ENCODE measurements around the gene CSMD2.

The CSMD2 gene

DNA sequence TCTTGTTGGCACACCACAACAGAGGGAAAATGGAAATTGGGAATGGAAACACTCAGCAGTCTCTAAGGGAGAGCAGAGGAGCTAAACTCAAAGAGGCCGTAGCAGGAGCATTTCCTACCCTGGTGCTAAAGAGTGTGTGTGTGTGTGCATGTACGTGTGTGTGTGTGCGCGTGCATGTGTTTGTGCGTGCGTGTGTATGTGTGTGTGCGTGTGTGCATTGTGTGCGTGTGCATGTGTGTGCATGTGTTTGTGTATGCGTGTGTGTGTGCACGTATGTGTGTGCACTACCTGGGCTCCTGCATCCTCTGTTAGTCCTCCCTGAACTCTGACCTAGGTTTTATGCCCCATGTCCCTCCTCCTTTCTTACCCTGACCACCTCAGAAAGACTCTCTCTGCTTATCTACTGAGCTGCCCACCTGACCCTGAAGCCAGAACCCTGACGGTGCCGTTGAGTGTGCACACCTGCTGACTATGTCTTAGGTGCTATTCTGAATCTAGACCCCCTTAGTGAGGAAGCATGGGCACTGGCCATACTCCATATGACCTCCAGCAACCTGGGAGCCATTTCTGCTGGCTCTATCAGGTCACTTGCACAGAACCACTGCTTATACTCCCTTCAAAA is 458.3 kb downstream of the CSMD2 start:
- DNase-seq = no peak

DNA sequence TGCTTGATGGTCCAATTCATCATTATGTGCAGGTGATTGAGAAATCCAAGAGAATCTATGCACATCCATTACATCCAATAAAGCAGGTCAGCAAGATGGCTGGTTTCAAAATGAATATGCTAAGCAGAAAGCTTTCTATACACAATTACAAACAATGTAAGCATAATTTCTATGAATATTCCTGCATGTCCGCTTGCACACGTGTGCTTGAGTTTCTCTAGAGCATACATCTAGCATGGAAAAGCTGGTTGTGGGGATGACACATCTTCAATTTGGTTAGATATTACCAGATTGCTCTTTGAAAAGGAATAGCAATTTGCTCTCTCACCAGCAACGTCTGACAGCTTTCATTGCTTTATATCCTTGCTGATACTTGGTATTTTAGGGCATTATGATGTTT is 461.6 kb downstream of the CSMD2 start:
- DNase-seq = no peak

DNA sequence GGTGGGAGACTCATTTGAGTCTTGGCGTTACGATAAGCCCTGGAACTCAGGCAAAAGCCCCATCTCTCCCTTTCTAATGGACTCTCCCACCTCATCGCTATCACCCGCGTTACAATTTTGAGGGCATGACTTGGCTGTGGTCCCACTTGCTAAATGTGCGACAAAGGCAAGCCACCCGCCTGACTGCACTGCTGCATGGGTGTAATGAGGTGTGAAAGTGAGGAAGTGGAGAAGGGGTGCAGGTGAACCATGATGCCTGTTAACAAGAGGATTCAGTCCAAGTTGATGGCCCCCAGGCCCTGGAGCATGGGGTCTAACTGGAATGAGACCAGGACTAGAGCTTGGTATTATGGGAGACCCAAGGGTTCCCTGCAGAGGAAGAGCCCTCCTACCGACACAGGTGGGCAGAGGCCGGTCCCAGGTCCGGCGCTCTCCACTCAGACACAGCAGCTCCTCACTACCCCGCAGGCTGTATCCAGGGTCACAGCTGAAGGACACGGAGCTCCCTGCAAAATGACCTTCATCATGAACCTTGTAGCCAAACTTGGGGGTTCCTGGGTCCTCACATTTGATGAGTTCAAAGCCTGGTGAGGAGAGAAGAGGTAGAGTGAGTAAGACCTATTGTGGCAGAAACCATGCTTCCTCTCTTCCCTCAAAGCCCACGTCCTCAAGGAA is 466.5 kb downstream of the CSMD2 start:
- DNase-seq = no peak

DNA sequence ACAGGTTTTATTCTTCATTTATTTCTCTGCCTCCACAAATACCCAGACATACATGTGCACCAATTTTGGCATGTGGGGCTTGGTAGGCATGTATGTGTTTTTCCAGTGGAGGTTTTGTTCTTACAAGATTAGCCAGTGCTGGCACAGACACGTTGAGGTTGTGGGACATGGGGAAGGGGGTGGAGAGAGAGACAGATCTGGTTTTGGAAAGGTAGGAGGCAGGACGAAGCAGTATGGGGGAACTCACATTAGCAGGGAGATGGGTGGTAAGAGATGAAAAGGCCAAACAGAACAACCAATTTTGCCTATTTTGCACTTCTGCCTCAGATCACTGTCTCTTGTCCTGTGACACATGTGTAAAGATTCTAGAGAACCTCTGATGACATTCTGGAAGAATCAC is 467.2 kb downstream of the CSMD2 start:
- no peak for DNase-seq

- DNase-seq = no peak
Observed at GRCh38 chr1:33696962-33697361, 468.1 kb downstream of the CSMD2 start.

GRCh38 chr1:33696311-33696710 is 468.7 kb downstream of the CSMD2 start:
- DNase-seq = no peak

GRCh38 chr1:33692206-33693188 is 472.5 kb downstream of the CSMD2 start:
- no peak for DNase-seq

GRCh38 chr1:33687000-33687399 is 478.0 kb downstream of the CSMD2 start:
- no peak for DNase-seq

- no peak for DNase-seq
Observed at GRCh38 chr1:33686551-33686950, 478.5 kb downstream of the CSMD2 start.

- DNase-seq = no peak
Observed at GRCh38 chr1:33685256-33685655, 479.8 kb downstream of the CSMD2 start.

GRCh38 chr1:33684396-33685179 is 480.4 kb downstream of the CSMD2 start:
- no peak for DNase-seq

- DNase-seq = no peak
Observed at GRCh38 chr1:33683913-33684312, 481.1 kb downstream of the CSMD2 start.

GRCh38 chr1:33682371-33682770 is 482.7 kb downstream of the CSMD2 start:
- no peak for DNase-seq

DNA sequence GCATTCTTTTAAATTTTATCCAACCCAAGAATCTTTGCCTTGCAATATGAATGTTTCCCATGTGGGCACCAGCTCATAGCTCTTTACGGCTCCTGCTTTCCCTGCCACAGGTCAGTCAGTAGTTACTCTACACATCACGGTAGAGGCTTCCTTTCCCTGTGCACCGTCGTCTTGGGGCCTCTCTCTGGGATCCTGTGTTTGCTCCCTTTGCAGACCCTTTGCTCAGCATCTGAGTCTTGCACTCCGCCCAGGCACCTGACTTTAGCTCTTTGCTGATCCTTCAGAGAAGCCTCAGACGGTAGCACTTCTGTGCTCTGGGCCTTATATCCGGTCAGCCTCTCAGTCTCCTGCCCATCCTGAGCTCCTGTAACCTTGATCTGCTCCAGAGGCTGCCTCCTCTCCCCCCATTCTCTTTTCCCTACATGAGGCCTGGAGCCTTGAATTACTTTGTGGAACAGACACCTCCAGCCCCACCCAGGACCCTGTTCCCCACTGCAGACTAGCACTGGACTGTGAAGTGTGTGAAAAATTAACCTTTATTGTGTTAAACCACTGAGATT is 484.7 kb downstream of the CSMD2 start:
- no peak for DNase-seq

GRCh38 chr1:33670567-33670966 is 494.5 kb downstream of the CSMD2 start:
- no peak for DNase-seq

DNA sequence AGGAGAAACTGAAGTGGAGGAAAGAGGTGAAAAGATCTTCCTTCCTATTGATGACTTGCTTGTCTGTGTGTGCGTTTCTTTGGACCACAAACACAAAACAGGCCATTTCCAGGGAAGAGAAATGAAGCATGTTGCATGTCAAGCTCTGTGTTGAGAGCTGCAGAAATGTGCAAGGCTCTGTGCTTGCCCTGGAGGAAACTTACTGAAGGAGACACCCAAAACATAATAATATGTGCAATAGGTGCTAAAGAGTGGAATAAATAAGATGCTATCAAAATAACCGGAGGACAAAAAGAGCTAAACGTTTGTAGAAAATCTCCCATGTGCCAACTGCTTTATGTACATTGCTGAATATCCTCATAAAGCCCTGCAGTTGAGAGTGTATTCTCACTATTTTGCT is 496.3 kb downstream of the CSMD2 start:
- no peak for DNase-seq

- no peak for DNase-seq
Observed at GRCh38 chr1:33667386-33668282, 497.4 kb downstream of the CSMD2 start.

DNA sequence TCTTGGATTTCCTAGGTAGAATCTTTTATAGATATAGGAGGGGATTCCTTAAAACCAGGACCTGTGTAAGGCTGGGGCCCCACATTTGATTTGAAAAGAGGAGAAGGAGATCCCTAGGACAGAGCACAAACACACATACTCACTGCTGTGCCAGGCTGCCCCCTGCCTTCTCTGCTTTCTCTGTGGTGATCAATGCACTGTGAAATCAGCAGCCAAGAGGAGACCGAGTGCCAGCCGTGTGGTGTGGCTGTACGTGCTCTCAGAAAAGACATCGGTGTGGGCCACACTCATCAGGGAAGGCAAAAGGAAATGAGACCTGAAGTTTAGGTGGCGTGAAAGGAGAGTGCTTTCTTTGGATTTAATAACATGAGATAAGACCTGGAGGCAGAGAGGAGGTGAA is 498.4 kb downstream of the CSMD2 start:
- DNase-seq = no peak

GRCh38 chr1:33661811-33662454 is 503.1 kb downstream of the CSMD2 start:
- DNase-seq = no peak

DNA sequence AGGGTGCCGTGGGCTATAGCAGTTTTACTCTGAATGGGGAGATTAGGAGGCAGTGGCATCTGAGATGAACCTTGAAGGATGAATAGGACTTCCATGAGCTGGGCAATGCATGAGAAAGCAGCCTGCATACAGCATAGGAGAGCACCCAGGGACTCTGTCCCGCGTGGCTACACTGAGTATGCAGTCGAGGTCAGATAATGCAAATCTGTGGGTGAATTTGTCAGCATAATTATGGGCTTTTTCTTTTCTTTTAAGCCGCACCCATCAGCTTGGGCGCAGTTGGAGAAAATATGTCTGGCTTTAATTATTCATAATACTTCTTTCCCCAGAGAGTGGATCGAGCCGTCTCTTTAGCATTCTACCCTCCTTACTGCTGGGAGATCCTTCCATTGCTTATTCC is 504.1 kb downstream of the CSMD2 start:
- no peak for DNase-seq

GRCh38 chr1:33660244-33660643 is 504.8 kb downstream of the CSMD2 start:
- no peak for DNase-seq

All from activated CD4-positive, CD25-positive, alpha-beta regulatory T cell treated with anti-CD3 and anti-CD28 coated beads, Interleukin-2, amount 50 U/mL, for 72 hours (primary cell).